ENCODE measurements around the gene SIRT5.

GRCh38 chr6:13558718-13559117 lies 15.7 kb upstream of the SIRT5 start:
- TF ChIP-seq, protein P1, sequence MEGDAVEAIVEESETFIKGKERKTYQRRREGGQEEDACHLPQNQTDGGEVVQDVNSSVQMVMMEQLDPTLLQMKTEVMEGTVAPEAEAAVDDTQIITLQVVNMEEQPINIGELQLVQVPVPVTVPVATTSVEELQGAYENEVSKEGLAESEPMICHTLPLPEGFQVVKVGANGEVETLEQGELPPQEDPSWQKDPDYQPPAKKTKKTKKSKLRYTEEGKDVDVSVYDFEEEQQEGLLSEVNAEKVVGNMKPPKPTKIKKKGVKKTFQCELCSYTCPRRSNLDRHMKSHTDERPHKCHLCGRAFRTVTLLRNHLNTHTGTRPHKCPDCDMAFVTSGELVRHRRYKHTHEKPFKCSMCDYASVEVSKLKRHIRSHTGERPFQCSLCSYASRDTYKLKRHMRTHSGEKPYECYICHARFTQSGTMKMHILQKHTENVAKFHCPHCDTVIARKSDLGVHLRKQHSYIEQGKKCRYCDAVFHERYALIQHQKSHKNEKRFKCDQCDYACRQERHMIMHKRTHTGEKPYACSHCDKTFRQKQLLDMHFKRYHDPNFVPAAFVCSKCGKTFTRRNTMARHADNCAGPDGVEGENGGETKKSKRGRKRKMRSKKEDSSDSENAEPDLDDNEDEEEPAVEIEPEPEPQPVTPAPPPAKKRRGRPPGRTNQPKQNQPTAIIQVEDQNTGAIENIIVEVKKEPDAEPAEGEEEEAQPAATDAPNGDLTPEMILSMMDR (conservative IDR thresholded peaks at IDR 0.05), result no peak
- no peak for TF ChIP-seq EZH2 (IDR thresholded peaks at IDR 0.05; ENCODE audit: low read depth)
